Measurements from ENCODE around the gene PTS. TPM values are rescaled to one million over a fixed set of nuclear protein-coding genes. Genes with fewer than 3 reads are reported as not detected.

Gene PTS
- total RNA-seq, 2 experiments from 2014 or later = 82.9 to 86.2 TPM

GRCh38 chr11:112255067-112255720 lies 29.0 kb downstream of the PTS start:
- intact Hi-C loops (cut with DNase I, micrococcal nuclease) = no loop called here
- Mint-ChIP-seq H3K27ac (no peak overlapping the region), H3K27me3 (no peaks in the 10 kb centered on the region), H3K4me1 (ENCODE audit: low read depth) (no peaks in the 10 kb centered on the region), H3K4me3 (no peak overlapping the region), H3K36me3 (ENCODE audit: low read depth) (no peaks in the 10 kb centered on the region), H3K9me3 (no peaks in the 10 kb centered on the region)
- POLR2A ChIA-PET = no interaction called here
- Histone ChIP-seq H3K27me3 (ENCODE audit: control insufficient read depth in 1 of 2, insufficient read depth in 2 of 2, low read length in 2 of 2) (no peaks in the 10 kb centered on the region), H3K4me3 (ENCODE audit: low read length) (no peak overlapping the region), H3K4me1 (ENCODE audit: insufficient read depth, low read length) (no peaks in the 10 kb centered on the region), H3K9me3 (ENCODE audit: control insufficient read depth in 1 of 2, insufficient read depth in 1 of 2, low read length in 2 of 2) (no peaks in the 10 kb centered on the region), H3K36me3 (ENCODE audit: insufficient read depth, low read length) (no peaks in the 10 kb centered on the region), H3K27ac (ENCODE audit: low read depth in 1 of 2, low read length in 2 of 2) (no peak overlapping the region)
- CTCF ChIA-PET = no interaction called here
- TF ChIP-seq CTCF (IDR thresholded peaks at IDR 0.05) = no peak
- DNase-seq = no peak
- no peak for ATAC-seq (ENCODE audit: poor library complexity)

- ChIA-PET CTCF (no interaction called here), POLR2A (no interaction called here)
- Mint-ChIP-seq H3K9me3 (no peaks in the 10 kb centered on the region), H3K27ac (no peak within 1 kb of the TSS), H3K36me3 (ENCODE audit: low read depth) (no peaks in the 10 kb centered on the region), H3K4me1 (ENCODE audit: low read depth) (no peaks in the 10 kb centered on the region), H3K27me3 (no peaks in the 10 kb centered on the region), H3K4me3 (no peak within 1 kb of the TSS)
- H3K27ac ChIP-seq (ENCODE audit: low read depth in 1 of 2, low read length in 2 of 2) = no peak within 1 kb of the TSS
- DNase-seq (no peak), ATAC-seq (ENCODE audit: poor library complexity) (no peak)
- H3K27me3 ChIP-seq (ENCODE audit: control insufficient read depth in 1 of 2, insufficient read depth in 2 of 2, low read length in 2 of 2) = no peaks in the 10 kb centered on the region
- no peak for TF ChIP-seq CTCF (IDR thresholded peaks at IDR 0.05)
- no peaks in the 10 kb centered on the region for H3K36me3 ChIP-seq (ENCODE audit: insufficient read depth, low read length)
- no peak within 1 kb of the TSS for H3K4me3 ChIP-seq (ENCODE audit: low read length)
- no peaks in the 10 kb centered on the region for H3K4me1 ChIP-seq (ENCODE audit: insufficient read depth, low read length)
- no peaks in the 10 kb centered on the region for H3K9me3 ChIP-seq (ENCODE audit: control insufficient read depth in 1 of 2, insufficient read depth in 1 of 2, low read length in 2 of 2)
- intact Hi-C loops (cut with DNase I, micrococcal nuclease) = no loop called here
These were observed 34.3 kb downstream of the PTS start, which contains the start of gene PLET1 for GRCh38 chr11:112260490-112260889. Gene PLET1 (minus strand): TSS chr11:112260860. CDS start chr11:112260589, 271 bp downstream.

GRCh38 chr11:112265659-112266409 lies 39.6 kb downstream of the PTS start:
- POLR2A ChIA-PET = no interaction called here

More at GRCh38 chr11:112265659-112266409, 39.6 kb downstream of the PTS start:
- H3K27ac Mint-ChIP-seq = no peak overlapping the region
- Histone ChIP-seq H3K36me3 (ENCODE audit: insufficient read depth, low read length) (no peaks in the 10 kb centered on the region), H3K4me1 (ENCODE audit: insufficient read depth, low read length) (no peaks in the 10 kb centered on the region), H3K27me3 (ENCODE audit: control insufficient read depth in 1 of 2, insufficient read depth in 2 of 2, low read length in 2 of 2) (no peaks in the 10 kb centered on the region), H3K4me3 (ENCODE audit: low read length) (no peak overlapping the region), H3K9me3 (ENCODE audit: control insufficient read depth in 1 of 2, insufficient read depth in 1 of 2, low read length in 2 of 2) (no peaks in the 10 kb centered on the region), H3K27ac (ENCODE audit: low read depth in 1 of 2, low read length in 2 of 2) (no peak overlapping the region)
- no peaks in the 10 kb centered on the region for H3K9me3 Mint-ChIP-seq
- CTCF ChIA-PET = no interaction called here
- H3K4me3 Mint-ChIP-seq = no peak overlapping the region
- no peak for TF ChIP-seq CTCF (IDR thresholded peaks at IDR 0.05)
- no peaks in the 10 kb centered on the region for H3K4me1 Mint-ChIP-seq (ENCODE audit: low read depth)
- ATAC-seq (ENCODE audit: poor library complexity) = no peak
- no peak for DNase-seq
- no peaks in the 10 kb centered on the region for H3K27me3 Mint-ChIP-seq
- intact Hi-C loops (cut with DNase I, micrococcal nuclease) = no loop called here
- no peaks in the 10 kb centered on the region for H3K36me3 Mint-ChIP-seq (ENCODE audit: low read depth)

Measured in CD4-positive, alpha-beta T cell (primary cell).